H9 (cell line): ENCODE measurements around the gene EGFR. TPM values are rescaled to one million over a fixed set of nuclear protein-coding genes. Genes with fewer than 3 reads are reported as not detected.

Experiments
- DNase-seq: peaks from one replicate; pipeline ENCODE4 v3.0.0-alpha.2; 2017
- H2AFZ ChIP-seq: one replicate; pipeline ENCODE4 v1.6.1; 2013; ENCODE audit warnings: mild to moderate bottlenecking, low read length, control low read depth, moderate library complexity
- H2AK5ac ChIP-seq: 2 replicates; pipeline ENCODE4 v1.6.1; 2013; ENCODE audit warnings: low read length, control low read depth, mixed read lengths; ENCODE audit not compliant: insufficient read length
- H2BK120ac ChIP-seq: one replicate; pipeline ENCODE4 v1.6.1; 2013; ENCODE audit warnings: low read depth, mild to moderate bottlenecking, low read length, control low read depth, inconsistent platforms; ENCODE audit not compliant: poor library complexity, severe bottlenecking
- H2BK12ac ChIP-seq: 2 replicates; pipeline ENCODE4 v1.6.1; 2013; ENCODE audit warnings: low read length, control low read depth, mixed read lengths, low read depth; ENCODE audit not compliant: insufficient read length
- H2BK15ac ChIP-seq: 2 replicates; pipeline ENCODE4 v1.6.1; 2013; ENCODE audit warnings: low read depth, low read length, control low read depth
- H2BK20ac ChIP-seq: one replicate; pipeline ENCODE4 v1.6.1; 2013; ENCODE audit warnings: low read depth, mild to moderate bottlenecking, low read length, control low read depth, inconsistent platforms; ENCODE audit not compliant: poor library complexity, severe bottlenecking
- H2BK5ac ChIP-seq: 2 replicates; pipeline ENCODE4 v1.6.1; 2013; ENCODE audit warnings: low read length, control low read depth, mixed read lengths; ENCODE audit not compliant: insufficient read length
- H3K14ac ChIP-seq: 2 replicates; pipeline ENCODE4 v1.6.1; 2013; ENCODE audit warnings: low read length, control low read depth; ENCODE audit not compliant: insufficient read depth
- H3K18ac ChIP-seq: 2 replicates; pipeline ENCODE4 v1.6.1; 2013; ENCODE audit warnings: low read depth, mild to moderate bottlenecking, mixed read lengths, low read length, control low read depth; ENCODE audit not compliant: insufficient read length
- H3K23ac ChIP-seq: 2 replicates; pipeline ENCODE4 v1.6.1; 2013; ENCODE audit warnings: low read length, control low read depth, mixed read lengths, low read depth; ENCODE audit not compliant: insufficient read length
- H3K23me2 ChIP-seq: 2 replicates; pipeline ENCODE4 v1.6.1; 2013; ENCODE audit warnings: low read depth, mild to moderate bottlenecking, mixed read lengths, low read length, control low read depth; ENCODE audit not compliant: insufficient read length, poor library complexity, severe bottlenecking
- H3K27ac ChIP-seq: 2 replicates; pipeline ENCODE4 v1.5.1; 2013; ENCODE audit warnings: low read length, control low read depth, mixed read lengths, low read depth; ENCODE audit not compliant: insufficient read length
- H3K27me3 ChIP-seq: 2 replicates; pipeline ENCODE4 v1.6.1; 2013; ENCODE audit warnings: low read length, control low read depth, inconsistent platforms; ENCODE audit not compliant: insufficient read depth
- H3K4ac ChIP-seq: 2 replicates; pipeline ENCODE4 v1.6.1; 2013; ENCODE audit warnings: low read depth, mild to moderate bottlenecking, control low read depth, inconsistent platforms, low read length, moderate library complexity
- H3K4me1 ChIP-seq: 2 replicates; pipeline ENCODE4 v1.6.1; 2013; ENCODE audit warnings: low read length, control low read depth, inconsistent platforms; ENCODE audit not compliant: insufficient read depth
- H3K4me2 ChIP-seq: 2 replicates; pipeline ENCODE4 v1.6.1; 2013; ENCODE audit warnings: low read length, control low read depth, mixed read lengths; ENCODE audit not compliant: insufficient read length, insufficient read depth
- H3K56ac ChIP-seq: 2 replicates; pipeline ENCODE4 v1.6.1; 2013; ENCODE audit warnings: low read depth, mild to moderate bottlenecking, mixed read lengths, low read length, control low read depth; ENCODE audit not compliant: insufficient read length
- H3K79me1 ChIP-seq: 2 replicates; pipeline ENCODE4 v1.6.1; 2013; ENCODE audit warnings: low read depth, mild to moderate bottlenecking, moderate library complexity, low read length, control low read depth, inconsistent platforms; ENCODE audit not compliant: insufficient read depth, poor library complexity, severe bottlenecking
- H3K79me2 ChIP-seq: 2 replicates; pipeline ENCODE4 v1.6.1; 2013; ENCODE audit warnings: low read length, control low read depth, inconsistent platforms; ENCODE audit not compliant: insufficient read depth
- H3K9ac ChIP-seq: 2 replicates; pipeline ENCODE4 v1.6.1; 2013; ENCODE audit warnings: low read length, control low read depth, mixed read lengths; ENCODE audit not compliant: insufficient read length; ENCODE audit errors: extremely low read depth
- H3K9me3 ChIP-seq: one replicate; pipeline ENCODE4 v1.6.1; 2013; ENCODE audit warnings: low read depth, low read length, inconsistent platforms; ENCODE audit not compliant: control insufficient read depth
- H3T11ph ChIP-seq: one replicate; pipeline ENCODE4 v1.6.1; 2013; ENCODE audit warnings: mild to moderate bottlenecking, low read length, control low read depth, inconsistent platforms
- H4K20me1 ChIP-seq: one replicate; pipeline ENCODE4 v1.6.1; 2013; ENCODE audit not compliant: control insufficient read depth, insufficient read length, insufficient read depth
- H4K5ac ChIP-seq: 2 replicates; pipeline ENCODE4 v1.6.1; 2013; ENCODE audit warnings: low read depth, mild to moderate bottlenecking, mixed read lengths, low read length, control low read depth; ENCODE audit not compliant: insufficient read length
- H4K8ac ChIP-seq: replicated peaks from 2 replicates; pipeline ENCODE4 v1.6.1; 2013; ENCODE audit warnings: low read length, control low read depth, mixed read lengths, low read depth; ENCODE audit not compliant: insufficient read length
- H4K91ac ChIP-seq: 2 replicates; pipeline ENCODE4 v1.6.1; 2013; ENCODE audit warnings: low read depth, mild to moderate bottlenecking, moderate library complexity, mixed read lengths, low read length, control low read depth; ENCODE audit not compliant: insufficient read length
- H3K27ac Mint-ChIP-seq, 3 experiments: 2 replicates in 2 of 3; 3 replicates in 1 of 3; pipeline ENCODE4 v1.8.0; 2020 to 2021; ENCODE audit warnings: mixed read lengths in 3 of 3, mild to moderate bottlenecking in 1 of 3, moderate library complexity in 1 of 3
- H3K27me3 Mint-ChIP-seq: 2 replicates; pipeline ENCODE4 v1.8.0; 2021; ENCODE audit warnings: low read depth, mild to moderate bottlenecking, moderate library complexity, mixed read lengths
- H3K36me3 Mint-ChIP-seq, 3 experiments: 2 replicates in 2 of 3; 3 replicates in 1 of 3; pipeline ENCODE4 v1.8.0; 2020 to 2021; ENCODE audit warnings: low read depth in 3 of 3, mixed read lengths in 3 of 3; ENCODE audit not compliant: insufficient read depth in 1 of 3
- H3K4me1 Mint-ChIP-seq, 2 experiments: 2 replicates each; pipeline ENCODE4 v1.8.0; 2020; ENCODE audit warnings: mixed read lengths in 2 of 2
- H3K4me3 Mint-ChIP-seq, 2 experiments: 2 replicates in 1 of 2; 3 replicates in 1 of 2; pipeline ENCODE4 v1.8.0; 2020 to 2021; ENCODE audit warnings: mild to moderate bottlenecking in 2 of 2, mixed read lengths in 2 of 2, moderate library complexity in 1 of 2
- H3K9me3 Mint-ChIP-seq, 2 experiments: 2 replicates in 1 of 2; 3 replicates in 1 of 2; pipeline ENCODE4 v1.8.0; 2020; ENCODE audit warnings: mild to moderate bottlenecking in 2 of 2, mixed read lengths in 2 of 2, moderate library complexity in 1 of 2
- CTCF ChIP-seq: fragments of 200-600 bp; sonication (generic); conservative IDR thresholded peaks from 3 replicates; pipeline ENCODE4 v1.8.0; 2021; ENCODE audit warnings: antibody characterized with exemption, mild to moderate bottlenecking
- WGBS: extraction: QIAGEN DNeasy Blood & Tissue Kit; methylation state at CpG from one replicate; pipeline ENCODE4 v1.1.7; 2013; ENCODE audit warnings: missing lambda C conversion rate, low lambda C conversion rate, mixed read lengths; ENCODE audit not compliant: insufficient read length; ENCODE audit errors: extremely low coverage; 5-methylcytosine and 5-hydroxymethylcytosine counted together
- total RNA-seq: library from RNA; stranded (reverse); gene quantifications from 2 replicates; pipeline ENCODE4 v1.2.1, GENCODE V29; 2021

The EGFR gene
- total RNA-seq, 1 experiment from 2014 or later, result 3.3 TPM

DNA sequence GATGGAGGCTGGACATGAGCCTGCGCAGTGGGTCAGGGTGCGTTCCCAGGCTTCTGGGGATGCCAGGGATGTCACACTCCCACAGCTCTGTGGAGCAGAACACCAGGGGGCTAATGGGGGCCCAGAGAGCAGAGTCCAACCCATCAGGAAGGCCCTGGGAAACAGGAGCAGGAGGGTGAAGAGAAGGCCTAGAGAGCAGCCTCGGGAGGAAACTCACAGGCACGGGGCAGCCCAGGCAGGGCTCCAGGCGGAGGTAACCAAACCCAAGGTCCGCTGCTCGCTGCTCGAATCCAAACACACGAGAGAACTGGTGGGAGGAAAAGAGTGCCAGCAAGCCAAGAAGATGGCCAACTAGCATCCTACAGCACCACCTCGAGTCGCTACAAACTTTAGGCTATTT lies 215.6 kb downstream of the EGFR start:
- H2BK20ac ChIP-seq, result no peak overlapping the region
- no peak overlapping the region for H3K56ac ChIP-seq
- TF ChIP-seq CTCF, result no peak
- no peak overlapping the region for H2BK15ac ChIP-seq
- H3K9ac ChIP-seq, result no peak overlapping the region
- H4K8ac ChIP-seq, result no peak overlapping the region
- no peak overlapping the region for H2BK120ac ChIP-seq
- no peak overlapping the region for H2AK5ac ChIP-seq
- H3K23me2 ChIP-seq, result no peaks in the 10 kb centered on the region
- H3K4me1 ChIP-seq, result peaks cover 5% of the 10 kb centered on the region; the same call in 1 of the 2 replicates
- Mint-ChIP-seq H3K4me1 (peaks cover 15 to 20% of the 10 kb centered on the region in 2 experiments), H3K27ac (no peak overlapping the region; a peak in 1 of 7 replicates), H3K9me3 (peaks cover 0 to 1% of the 10 kb centered on the region in 2 experiments; a peak in 3 of 5 replicates), H3K27me3 (peaks cover 1% of the 10 kb centered on the region; the same call in 1 of the 2 replicates), H3K36me3 (peaks cover 0 to 4% (median 0%) of the 10 kb centered on the region in 3 experiments; a peak in 1 of 7 replicates), H3K4me3 (no peak overlapping the region)
- peak overlapping the region; percentile 20; the same call in 1 of the 2 replicates for H3K14ac ChIP-seq
- H3K9me3 ChIP-seq, result no peaks in the 10 kb centered on the region
- H3K79me2 ChIP-seq, result no peaks in the 10 kb centered on the region
- H4K5ac ChIP-seq, result no peak overlapping the region
- no peaks in the 10 kb centered on the region for H3K79me1 ChIP-seq
- H3K18ac ChIP-seq, result no peak overlapping the region
- H2AFZ ChIP-seq, result no peak overlapping the region
- no peak overlapping the region for H4K91ac ChIP-seq
- H2BK12ac ChIP-seq, result no peak overlapping the region
- H2BK5ac ChIP-seq, result no peak overlapping the region
- no peaks in the 10 kb centered on the region for H3K27me3 ChIP-seq
- peaks cover 3% of the 10 kb centered on the region for H4K20me1 ChIP-seq
- no peak overlapping the region for H3K27ac ChIP-seq
- DNase-seq, result no peak
- no peak overlapping the region for H3T11ph ChIP-seq
- H3K4ac ChIP-seq, result no peak overlapping the region
- no CpG with 5 or more reads among the region's 11 CpGs for WGBS
- no peak overlapping the region for H3K23ac ChIP-seq
- no peak overlapping the region for H3K4me2 ChIP-seq
